Prostate gland (tissue), 2 donors: ENCODE data around the gene TMCO4.

Experiments used
- POLR2A ChIP-seq: fragments of 450-650 bp; IDR thresholded peaks from one replicate; pipeline ENCODE4 v1.6.1; 2016; ENCODE audit warnings: antibody characterized with exemption, mild to moderate bottlenecking
- POLR2AphosphoS5 ChIP-seq: sonication (generic); formaldehyde crosslinking; IDR thresholded peaks from one replicate; pipeline ENCODE4 v1.6.1; 2017; ENCODE audit warnings: antibody characterized with exemption
- TF ChIP-seq, protein P1 (sequence below), 4 experiments: fragments of 200-600 bp in 2 of 4; fragments of 450-650 bp in 2 of 4; sonication (generic) in 2 of 4; IDR thresholded peaks; 1 replicate in 3 of 4; 2 replicates in 1 of 4; pipeline ENCODE4 v1.5.1; 2016 to 2019; ENCODE audit warnings: antibody characterized with exemption in 4 of 4, mild to moderate bottlenecking in 2 of 4, moderate library complexity in 2 of 4

DNA sequence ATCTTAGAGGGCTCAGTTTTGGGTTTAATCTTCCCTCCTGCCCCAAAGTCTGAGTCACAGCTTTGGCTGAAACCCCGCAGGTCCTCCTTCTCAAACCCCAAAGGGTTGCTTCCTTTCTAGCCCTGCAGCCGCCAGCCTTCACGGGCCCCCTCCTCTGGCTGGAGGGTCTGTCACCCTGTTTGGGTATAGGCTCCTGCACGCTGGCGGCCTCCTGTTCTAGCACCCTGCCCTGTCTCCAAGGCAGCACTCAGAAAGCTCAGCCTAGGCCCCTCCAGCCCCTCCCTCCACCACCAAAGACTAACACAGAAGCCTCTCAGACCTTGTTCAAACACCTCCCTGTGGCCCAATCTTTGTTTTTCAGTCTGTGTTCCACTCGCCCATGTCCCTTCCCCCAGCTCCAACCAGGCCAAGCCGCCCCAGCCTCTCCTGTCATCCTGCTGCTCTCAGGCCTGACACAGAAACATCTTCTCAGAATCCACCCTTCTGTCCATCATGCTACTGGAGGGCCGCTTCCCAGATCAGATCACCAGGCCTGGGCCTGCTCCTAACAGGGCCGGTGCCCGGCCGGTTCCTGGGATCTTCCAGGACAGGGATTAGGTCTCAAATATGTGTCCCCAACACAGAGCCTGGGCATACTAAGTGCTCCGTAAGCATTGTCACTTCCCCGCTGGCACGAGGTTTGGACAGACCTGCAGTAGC is 99.5 kb downstream of the TMCO4 start:
- TF ChIP-seq, protein P1, sequence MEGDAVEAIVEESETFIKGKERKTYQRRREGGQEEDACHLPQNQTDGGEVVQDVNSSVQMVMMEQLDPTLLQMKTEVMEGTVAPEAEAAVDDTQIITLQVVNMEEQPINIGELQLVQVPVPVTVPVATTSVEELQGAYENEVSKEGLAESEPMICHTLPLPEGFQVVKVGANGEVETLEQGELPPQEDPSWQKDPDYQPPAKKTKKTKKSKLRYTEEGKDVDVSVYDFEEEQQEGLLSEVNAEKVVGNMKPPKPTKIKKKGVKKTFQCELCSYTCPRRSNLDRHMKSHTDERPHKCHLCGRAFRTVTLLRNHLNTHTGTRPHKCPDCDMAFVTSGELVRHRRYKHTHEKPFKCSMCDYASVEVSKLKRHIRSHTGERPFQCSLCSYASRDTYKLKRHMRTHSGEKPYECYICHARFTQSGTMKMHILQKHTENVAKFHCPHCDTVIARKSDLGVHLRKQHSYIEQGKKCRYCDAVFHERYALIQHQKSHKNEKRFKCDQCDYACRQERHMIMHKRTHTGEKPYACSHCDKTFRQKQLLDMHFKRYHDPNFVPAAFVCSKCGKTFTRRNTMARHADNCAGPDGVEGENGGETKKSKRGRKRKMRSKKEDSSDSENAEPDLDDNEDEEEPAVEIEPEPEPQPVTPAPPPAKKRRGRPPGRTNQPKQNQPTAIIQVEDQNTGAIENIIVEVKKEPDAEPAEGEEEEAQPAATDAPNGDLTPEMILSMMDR (IDR thresholded peaks at IDR 0.05): no peak
- TF ChIP-seq POLR2A (no peak), POLR2AphosphoS5 (no peak)
